GM19463 (cell line): ENCODE measurements around the gene PDCD10.

ENCODE experiments used
- ATAC-seq: cut with Tn5 transposase; IDR thresholded peaks from one replicate; pipeline ENCODE4 v1.9.1; 2021; ENCODE audit warnings: mild to moderate bottlenecking, moderate library complexity; ENCODE audit not compliant: unreplicated experiment

Gene PDCD10

DNA sequence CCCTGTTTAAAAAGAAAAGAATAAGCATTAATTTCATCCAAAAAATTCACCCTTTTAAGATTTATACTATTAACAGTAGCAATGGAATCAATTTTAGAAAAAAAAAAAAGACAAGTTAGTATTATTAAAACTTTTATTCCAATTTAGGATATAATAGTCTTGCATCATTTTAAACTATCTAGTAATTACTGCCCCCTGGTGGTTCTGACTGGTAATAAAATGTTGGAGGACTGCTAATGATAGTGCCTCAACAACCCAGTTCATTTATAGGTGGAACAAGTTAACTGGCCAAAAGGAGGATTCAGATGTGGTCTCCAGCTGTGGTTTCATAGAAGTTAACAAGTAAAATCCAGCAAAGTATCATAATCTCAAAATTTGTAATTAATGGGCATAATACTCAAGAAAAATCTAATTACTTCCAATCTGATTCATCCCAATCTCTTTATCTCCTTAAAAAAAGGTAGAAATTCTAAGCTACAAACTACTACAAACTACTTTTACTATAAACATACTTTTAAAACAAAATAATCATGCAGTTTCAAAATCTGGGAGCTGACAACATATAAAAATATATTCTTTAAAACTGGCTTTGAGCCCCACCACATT is 50.2 kb downstream of the PDCD10 start:
- peak; percentile 78 for ATAC-seq

- no peak for ATAC-seq
Measured at GRCh38 chr3:167679526-167679925, 55.2 kb downstream of the PDCD10 start.

DNA sequence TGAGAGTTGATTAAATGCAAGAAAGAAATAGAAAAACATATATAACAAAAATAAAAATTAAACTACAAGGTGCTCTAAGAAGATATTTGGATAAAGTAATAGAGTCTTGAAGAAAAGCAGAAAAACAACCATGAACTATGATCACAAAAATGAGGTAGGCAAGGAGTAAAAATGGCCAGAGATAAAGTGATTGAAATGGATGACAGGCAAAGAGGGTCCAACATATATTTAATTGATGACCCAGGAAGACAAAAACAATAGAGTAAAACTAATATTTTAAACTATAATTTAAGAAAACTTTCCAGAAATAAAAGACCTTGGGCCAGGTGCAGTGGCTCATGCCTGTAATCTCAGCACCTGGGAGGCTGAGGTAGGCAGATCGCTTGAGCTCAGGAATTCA is 58.8 kb downstream of the PDCD10 start:
- ATAC-seq: no peak

GRCh38 chr3:167673221-167673620 is 61.5 kb downstream of the PDCD10 start:
- ATAC-seq: no peak

DNA sequence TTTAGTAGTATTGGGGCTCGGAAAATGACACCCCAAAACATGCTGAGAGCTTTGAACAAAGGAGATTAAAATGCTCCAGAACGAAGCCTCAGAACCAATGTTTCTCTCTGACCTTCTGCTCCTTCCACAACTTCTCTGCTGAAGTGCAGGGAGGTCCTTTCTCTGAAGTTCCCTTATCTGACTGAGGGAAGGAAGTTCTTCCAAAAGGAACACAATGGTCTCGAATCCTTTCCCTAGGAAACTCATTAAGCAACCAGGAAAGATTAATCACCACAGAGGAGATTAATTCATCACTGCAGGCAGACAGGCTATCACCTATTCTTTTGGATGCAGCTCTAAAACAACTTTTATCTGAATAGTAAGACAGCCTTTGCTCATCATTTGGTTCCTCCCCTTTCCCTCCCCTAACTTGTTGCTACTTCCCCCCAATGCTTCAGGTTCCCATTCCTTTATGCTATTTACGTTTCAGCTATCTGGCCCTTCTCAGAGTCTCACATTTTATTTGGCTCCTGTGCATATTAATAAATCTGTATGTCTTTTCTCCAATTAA is 62.7 kb downstream of the PDCD10 start:
- no peak for ATAC-seq

GRCh38 chr3:167669699-167670098 is 65.0 kb downstream of the PDCD10 start:
- ATAC-seq: no peak

DNA sequence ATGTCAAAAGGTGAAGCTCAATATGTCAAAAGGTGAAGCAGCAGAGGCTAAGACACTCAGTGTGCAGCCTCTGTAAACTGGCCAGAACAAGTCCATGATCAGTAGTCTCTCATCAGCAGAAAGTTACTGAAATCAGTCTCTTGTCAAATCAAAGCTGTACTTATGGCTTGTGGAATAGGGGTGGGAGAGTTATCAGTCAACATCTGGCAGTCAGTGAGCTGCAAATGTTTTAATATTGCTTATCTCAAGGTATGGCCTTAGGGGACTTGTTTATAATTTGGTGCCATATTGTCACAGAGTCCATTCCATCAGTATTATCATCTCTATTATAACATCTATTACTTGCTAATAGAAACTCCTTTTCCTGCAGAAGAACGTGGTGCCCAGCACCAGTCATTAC is 66.0 kb downstream of the PDCD10 start:
- no peak for ATAC-seq

GRCh38 chr3:167666563-167666962 is 68.1 kb downstream of the PDCD10 start:
- no peak for ATAC-seq

DNA sequence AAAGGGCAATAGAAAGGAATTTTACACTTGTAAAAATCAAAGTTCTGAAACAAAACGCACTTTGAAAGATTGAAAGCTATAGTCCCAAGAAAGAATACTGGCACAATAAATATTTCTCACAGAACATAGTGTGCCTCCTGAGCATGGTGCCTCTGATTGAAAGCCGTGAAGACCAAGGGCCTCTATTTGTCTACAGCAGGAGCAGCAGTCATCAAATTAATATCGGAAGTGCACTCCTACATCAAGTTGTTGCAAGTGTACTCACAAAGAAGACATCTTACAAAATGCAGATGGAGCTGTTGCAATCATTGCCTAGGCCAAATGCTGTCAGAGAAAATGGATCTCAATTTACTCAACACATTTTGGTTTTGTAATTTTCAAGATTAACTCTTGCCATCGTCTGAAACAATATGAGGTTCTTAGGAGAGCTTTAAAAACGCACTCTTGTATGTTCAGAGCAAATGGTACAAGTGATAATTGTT is 71.7 kb downstream of the PDCD10 start:
- ATAC-seq: no peak

GRCh38 chr3:167657684-167658225 is 76.9 kb downstream of the PDCD10 start:
- ATAC-seq: no peak

GRCh38 chr3:167656821-167657220 is 77.9 kb downstream of the PDCD10 start:
- no peak for ATAC-seq

- no peak for ATAC-seq
Measured at GRCh38 chr3:167653760-167654159, 80.9 kb downstream of the PDCD10 start, which contains the start of gene WDR49. TSS of gene WDR49 (minus strand) at chr3:167653942. CDS start at chr3:167653425, 517 bp downstream.

- no peak for ATAC-seq
Measured at GRCh38 chr3:167653155-167653554, 81.5 kb downstream of the PDCD10 start.

DNA sequence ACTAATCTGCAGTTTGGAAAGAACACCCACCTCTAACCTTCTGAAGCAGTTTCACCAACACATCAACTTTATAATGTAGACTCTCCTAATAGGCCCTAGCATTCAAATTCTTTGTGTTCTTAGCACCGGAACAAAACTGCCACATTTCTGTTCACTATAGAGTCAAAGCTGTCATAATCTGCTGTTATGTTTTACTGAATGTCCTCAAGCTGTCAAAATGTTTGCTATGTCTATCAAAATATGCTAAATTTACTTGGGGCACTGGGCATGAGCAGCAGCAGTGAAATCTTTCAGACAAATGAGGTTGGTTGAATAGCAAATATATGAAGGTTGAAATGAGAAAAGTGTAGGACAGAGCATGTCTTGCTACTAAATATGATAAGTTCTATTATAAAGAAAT is 82.9 kb downstream of the PDCD10 start:
- ATAC-seq: no peak

DNA sequence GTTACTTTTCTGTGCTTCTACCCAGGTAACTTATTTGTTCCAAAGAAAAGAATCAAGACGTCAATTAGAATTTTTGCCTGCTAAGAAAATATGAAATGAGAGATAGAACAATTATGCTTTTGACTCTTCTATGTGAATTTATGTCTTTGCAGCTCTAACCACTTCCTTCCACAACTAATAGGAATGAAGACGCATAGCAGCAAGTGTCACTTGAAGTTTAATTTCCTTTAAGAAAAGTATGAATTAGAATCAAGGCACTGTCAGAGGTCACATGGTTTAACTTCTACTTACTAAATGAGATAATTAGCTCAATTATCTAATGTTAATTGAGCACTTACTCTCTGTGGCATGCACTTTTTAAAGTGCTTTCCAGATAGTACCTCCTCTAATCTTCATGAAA is 84.2 kb downstream of the PDCD10 start:
- no peak for ATAC-seq

DNA sequence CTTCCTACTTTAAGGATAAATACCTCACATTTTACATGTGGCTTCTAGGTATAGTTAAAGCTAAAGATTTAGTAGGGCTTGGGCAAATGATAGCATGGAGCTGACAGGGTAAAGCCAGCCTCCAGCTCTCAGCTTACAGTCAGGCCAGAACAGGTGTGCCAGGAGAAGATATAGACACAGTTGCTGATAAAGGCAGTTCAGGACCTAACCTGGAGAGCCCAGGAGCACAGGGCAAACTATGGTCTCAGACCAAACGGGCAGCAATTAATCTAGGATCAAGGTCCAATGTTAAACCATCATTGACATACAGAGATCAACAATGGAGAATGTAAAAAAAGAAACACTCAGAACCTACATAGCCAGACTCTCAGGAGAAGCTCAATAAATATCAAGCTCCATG is 84.9 kb downstream of the PDCD10 start:
- ATAC-seq: no peak

DNA sequence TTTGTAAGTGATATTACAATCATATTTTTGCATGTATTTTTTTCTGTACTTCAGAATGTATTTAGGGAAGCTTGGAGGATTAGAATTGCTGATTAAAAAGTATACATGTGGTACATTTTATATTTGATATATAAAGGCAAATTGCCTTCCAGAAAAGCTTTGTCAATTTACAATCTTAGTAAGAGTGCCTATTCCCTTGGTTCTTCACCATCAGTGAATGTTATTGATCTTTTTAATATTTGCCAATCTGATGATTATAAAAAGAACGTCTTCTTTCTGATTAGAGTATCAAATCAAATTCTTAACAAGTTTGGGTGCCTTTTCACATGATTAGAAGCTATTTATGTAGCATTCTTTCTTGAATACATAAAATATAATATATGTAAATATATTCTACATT is 90.1 kb downstream of the PDCD10 start:
- ATAC-seq: no peak
